ENCODE data around the gene OPCML. TPM values are rescaled to one million over a fixed set of nuclear protein-coding genes. Genes with fewer than 3 reads are reported as not detected.

OPCML gene
- polyA plus RNA-seq, 1 donor from 2014 or later = 11.6 TPM

- TF ChIP-seq CTCF (IDR thresholded peaks at IDR 0.05; ENCODE audit: poor library complexity, severe bottlenecking) (no peak), MXI1 (conservative IDR thresholded peaks at IDR 0.05; ENCODE audit: poor library complexity, severe bottlenecking) (no peak), RAD21 (conservative IDR thresholded peaks at IDR 0.05) (no peak), TAF1 (IDR thresholded peaks at IDR 0.05; ENCODE audit: low read depth) (no peak), REST (IDR thresholded peaks at IDR 0.05; ENCODE audit: borderline replicate concordance) (no peak), EP300 (conservative IDR thresholded peaks at IDR 0.05; ENCODE audit: poor library complexity, severe bottlenecking) (no peak), POLR2AphosphoS5 (IDR thresholded peaks at IDR 0.05) (no peak), SMC3 (conservative IDR thresholded peaks at IDR 0.05; ENCODE audit: poor library complexity) (no peak), EZH2 (IDR thresholded peaks at IDR 0.05; ENCODE audit: borderline replicate concordance, insufficient read depth, low read length, poor library complexity, severe bottlenecking) (no peak)
- H3K36me3 ChIP-seq (ENCODE audit: insufficient read depth, low read length) = no peaks in the 10 kb centered on the region
Observed at GRCh38 chr11:133263332-133263731, 269.0 kb downstream of the OPCML start.

GRCh38 chr11:133258751-133259150 is 273.6 kb downstream of the OPCML start:
- no peaks in the 10 kb centered on the region for H3K9me2 ChIP-seq (ENCODE audit: insufficient read depth, low read length)
- no peak overlapping the region for H3K4me3 ChIP-seq (ENCODE audit: low read length)
- no peak overlapping the region for H3K27ac ChIP-seq (ENCODE audit: low read length)

More at GRCh38 chr11:133263332-133263731, 269.0 kb downstream of the OPCML start:
- no peaks in the 10 kb centered on the region for H3K27me3 ChIP-seq (ENCODE audit: insufficient read depth, low read depth, low read length)
- no peaks in the 10 kb centered on the region for H4K20me1 ChIP-seq (ENCODE audit: insufficient read depth)
- no peak overlapping the region for H2AFZ ChIP-seq (ENCODE audit: low read depth, low read length)
- no peak overlapping the region for H3K27ac ChIP-seq (ENCODE audit: low read length)
- H3K4me2 ChIP-seq (ENCODE audit: low read length) = no peak overlapping the region
- no peak overlapping the region for H3K9ac ChIP-seq (ENCODE audit: low read length)
- H3K79me2 ChIP-seq (replicated peaks; ENCODE audit: insufficient read depth, low read length) = no peaks in the 10 kb centered on the region
- H3F3A ChIP-seq (ENCODE audit: insufficient read depth, low read length, poor library complexity, severe bottlenecking) = no peaks in the 10 kb centered on the region
- H3K9me2 ChIP-seq (ENCODE audit: insufficient read depth, low read length) = no peaks in the 10 kb centered on the region
- no peak overlapping the region for H3K4me3 ChIP-seq (ENCODE audit: low read length)
- H3K9me3 ChIP-seq (ENCODE audit: low read length) = no peaks in the 10 kb centered on the region

More at GRCh38 chr11:133258751-133259150, 273.6 kb downstream of the OPCML start:
- Histone ChIP-seq H2AFZ (ENCODE audit: low read depth, low read length) (no peak overlapping the region), H3K36me3 (ENCODE audit: insufficient read depth, low read length) (no peaks in the 10 kb centered on the region), H4K20me1 (ENCODE audit: insufficient read depth) (no peaks in the 10 kb centered on the region), H3K79me2 (replicated peaks; ENCODE audit: insufficient read depth, low read length) (no peaks in the 10 kb centered on the region), H3K27me3 (ENCODE audit: insufficient read depth, low read depth, low read length) (no peaks in the 10 kb centered on the region), H3K9ac (ENCODE audit: low read length) (no peak overlapping the region), H3K4me2 (ENCODE audit: low read length) (no peak overlapping the region), H3F3A (ENCODE audit: insufficient read depth, low read length, poor library complexity, severe bottlenecking) (no peaks in the 10 kb centered on the region), H3K9me3 (ENCODE audit: low read length) (no peaks in the 10 kb centered on the region)
- TF ChIP-seq POLR2AphosphoS5 (IDR thresholded peaks at IDR 0.05) = no peak
- no peak for TF ChIP-seq EP300 (conservative IDR thresholded peaks at IDR 0.05; ENCODE audit: poor library complexity, severe bottlenecking)
- no peak for TF ChIP-seq EZH2 (IDR thresholded peaks at IDR 0.05; ENCODE audit: borderline replicate concordance, insufficient read depth, low read length, poor library complexity, severe bottlenecking)
- no peak for TF ChIP-seq REST (IDR thresholded peaks at IDR 0.05; ENCODE audit: borderline replicate concordance)
- TF ChIP-seq TAF1 (IDR thresholded peaks at IDR 0.05; ENCODE audit: low read depth) = no peak
- TF ChIP-seq RAD21 (conservative IDR thresholded peaks at IDR 0.05) = no peak
- TF ChIP-seq MXI1 (conservative IDR thresholded peaks at IDR 0.05; ENCODE audit: poor library complexity, severe bottlenecking) = no peak
- TF ChIP-seq CTCF (IDR thresholded peaks at IDR 0.05; ENCODE audit: poor library complexity, severe bottlenecking) = no peak
